GM06990 (cell line): Measurements from ENCODE around the gene TRMT11.
"Not testable (repeated sequence)": the region's sequence is repeated elsewhere in the genome, so short reads cannot be mapped to it uniquely, and the experiment has no call there.

ENCODE experiments used
- DNase-seq: peaks from one replicate; pipeline ENCODE4 v3.0.0-alpha.2; 2011; ENCODE audit not compliant: insufficient read length; ENCODE audit errors: extremely low read depth
- H3K27me3 ChIP-seq: replicated peaks from 2 replicates; pipeline ENCODE4 v1.6.0; 2011; ENCODE audit warnings: low read length; ENCODE audit not compliant: control insufficient read depth, insufficient read depth
- H3K36me3 ChIP-seq: 2 replicates; pipeline ENCODE4 v1.5.1; 2011; ENCODE audit warnings: low read length; ENCODE audit not compliant: control insufficient read depth, insufficient read depth
- H3K4me3 ChIP-seq: replicated peaks from 2 replicates; pipeline ENCODE4 v1.5.1; 2011; ENCODE audit warnings: low read depth, mild to moderate bottlenecking, control low read depth, low read length
- CTCF ChIP-seq: IDR thresholded peaks from 2 replicates; pipeline ENCODE4 v1.5.1; 2011; ENCODE audit warnings: low read length, control low read depth, mild to moderate bottlenecking, inconsistent platforms; ENCODE audit not compliant: insufficient read depth, poor library complexity, severe bottlenecking

The TRMT11 gene

GRCh38 chr6:126052485-126052884 is 66.1 kb downstream of the TRMT11 start:
- DNase-seq, result no peak
- Histone ChIP-seq H3K36me3 (peaks cover 2% of the 10 kb centered on the region), H3K4me3 (no peak overlapping the region), H3K27me3 (no peaks in the 10 kb centered on the region)
- TF ChIP-seq CTCF, result no peak

- peaks cover 2% of the 10 kb centered on the region for H3K36me3 ChIP-seq
- no peak overlapping the region for H3K4me3 ChIP-seq
- TF ChIP-seq CTCF, result no peak
- H3K27me3 ChIP-seq, result no peaks in the 10 kb centered on the region
- no peak for DNase-seq
Observed at GRCh38 chr6:126054258-126054702, 67.9 kb downstream of the TRMT11 start.

- TF ChIP-seq CTCF, result no peak
- H3K27me3 ChIP-seq, result no peaks in the 10 kb centered on the region
- no peak overlapping the region for H3K4me3 ChIP-seq
- peaks cover 2% of the 10 kb centered on the region for H3K36me3 ChIP-seq
- DNase-seq, result no peak
Observed at GRCh38 chr6:126054802-126055201, 68.5 kb downstream of the TRMT11 start.

GRCh38 chr6:126055449-126055848 is 69.1 kb downstream of the TRMT11 start:
- H3K4me3 ChIP-seq, result no peak overlapping the region
- no peak for DNase-seq
- TF ChIP-seq CTCF, result no peak

GRCh38 chr6:126056355-126057004 is 70.1 kb downstream of the TRMT11 start:
- peaks cover 2% of the 10 kb centered on the region for H3K36me3 ChIP-seq
- TF ChIP-seq CTCF, result no peak
- H3K4me3 ChIP-seq, result no peak overlapping the region
- no peaks in the 10 kb centered on the region for H3K27me3 ChIP-seq
- DNase-seq, result no peak

More at GRCh38 chr6:126055449-126055848, 69.1 kb downstream of the TRMT11 start:
- H3K27me3 ChIP-seq, result no peaks in the 10 kb centered on the region
- H3K36me3 ChIP-seq, result peaks cover 2% of the 10 kb centered on the region

- not testable (repeated sequence) for H3K36me3 ChIP-seq, H3K27me3 ChIP-seq, H3K4me3 ChIP-seq, DNase-seq
Observed at GRCh38 chr6:126058085-126058484, 71.7 kb downstream of the TRMT11 start.
